SK-N-SH (cell line): ENCODE results near the gene TSBP1. TPM values are rescaled to one million over a fixed set of nuclear protein-coding genes. Genes with fewer than 3 reads are reported as not detected.

Experiments
- CTCF ChIA-PET: fragments of 300-600, 350-600 bp; formaldehyde crosslinking; extraction: SDS; loops from one replicate; lab custom pipeline; 2021; lab: Yijun Ruan, JAX
- POLR2A ChIA-PET: fragments of 350-600 bp; sonication (Branson Sonifier 250); formaldehyde crosslinking; extraction: SDS; loops from one replicate; lab custom pipeline; 2020; ENCODE audit warnings: antibody characterized with exemption, inconsistent platforms; lab: Yijun Ruan, JAX
- DNase-seq: peaks from one replicate; pipeline ENCODE4 v3.0.0; 2012
- H2AFZ ChIP-seq: fragments of 200-600 bp; sonication (generic); 2 replicates; pipeline ENCODE4 v1.8.1; 2016; ENCODE audit warnings: antibody characterized with exemption, mild to moderate bottlenecking, low read depth
- H3F3A ChIP-seq: fragments of 200-600 bp; sonication (generic); replicated peaks from 2 replicates; pipeline ENCODE3; 2016; ENCODE audit warnings: antibody characterized with exemption, mild to moderate bottlenecking; ENCODE audit not compliant: insufficient read depth
- H3K27ac ChIP-seq, 2 experiments: fragments of 200-500 bp in 1 of 2; fragments of 200-600 bp in 1 of 2; sonication (Bioruptor generic) in 1 of 2; sonication (generic), shearing (Covaris generic) in 1 of 2; 2 replicates each; pipeline versions ENCODE4 v1.5.1 to v1.6.1; 2014 to 2016; ENCODE audit warnings: low read depth in 2 of 2, inconsistent platforms in 1 of 2, low read length in 1 of 2, mild to moderate bottlenecking in 1 of 2, mixed read lengths in 1 of 2
- H3K27me3 ChIP-seq: fragments of 200-600 bp; sonication (generic), shearing (Covaris generic); 2 replicates; pipeline ENCODE4 v1.6.1; 2016; ENCODE audit warnings: mixed run types; ENCODE audit not compliant: insufficient read depth
- H3K36me3 ChIP-seq, 2 experiments: fragments of 200-500 bp in 1 of 2; fragments of 200-600 bp in 1 of 2; sonication (Bioruptor generic) in 1 of 2; sonication (generic) in 1 of 2; replicated peaks in 1 of 2; 2 replicates each; pipeline versions ENCODE3 to v1.5.1; 2014 to 2016; ENCODE audit warnings: low read length in 1 of 2, mild to moderate bottlenecking in 1 of 2; ENCODE audit not compliant: insufficient read depth in 2 of 2, control insufficient read depth in 1 of 2
- H3K4me1 ChIP-seq, 2 experiments: fragments of 200-500 bp in 1 of 2; fragments of 200-600 bp in 1 of 2; sonication (Bioruptor generic) in 1 of 2; sonication (generic), shearing (Covaris generic) in 1 of 2; 2 replicates each; pipeline versions ENCODE4 v1.5.1 to v1.6.1; 2014 to 2016; ENCODE audit warnings: low read depth in 1 of 2, low read length in 1 of 2, mixed run types in 1 of 2; ENCODE audit not compliant: insufficient read depth in 2 of 2, control insufficient read depth in 1 of 2
- H3K4me2 ChIP-seq: fragments of 200-600 bp; sonication (generic), shearing (Covaris generic); 2 replicates; pipeline ENCODE4 v1.6.1; 2017; ENCODE audit warnings: mixed run types
- H3K4me3 ChIP-seq, 2 experiments: fragments of 200-500 bp in 1 of 2; fragments of 200-600 bp in 1 of 2; sonication (Bioruptor generic) in 1 of 2; sonication (generic), shearing (Covaris generic) in 1 of 2; 2 replicates each; pipeline versions ENCODE4 v1.5.1 to v1.8.1; 2014 to 2016; ENCODE audit warnings: low read depth in 2 of 2, inconsistent platforms in 1 of 2, low read length in 1 of 2, mild to moderate bottlenecking in 1 of 2, mixed read lengths in 1 of 2, moderate library complexity in 1 of 2
- H3K79me2 ChIP-seq: fragments of 200-600 bp; sonication (generic); 2 replicates; pipeline ENCODE4 v1.8.1; 2017; ENCODE audit warnings: mild to moderate bottlenecking; ENCODE audit not compliant: insufficient read depth
- H3K9ac ChIP-seq: fragments of 200-600 bp; sonication (generic); 2 replicates; pipeline ENCODE4 v1.6.1; 2017; ENCODE audit warnings: mixed run types
- H3K9me2 ChIP-seq: fragments of 200-600 bp; sonication (generic); 2 replicates; pipeline ENCODE4 v1.6.1; 2017; ENCODE audit warnings: mixed run types
- H3K9me3 ChIP-seq: fragments of 200-600 bp; sonication (generic); 2 replicates; pipeline ENCODE4 v1.6.1; 2017; ENCODE audit warnings: mixed run types, mild to moderate bottlenecking, moderate library complexity
- H4K20me1 ChIP-seq: fragments of 200-600 bp; sonication (generic); 2 replicates; pipeline ENCODE4 v1.6.1; 2017; ENCODE audit warnings: mild to moderate bottlenecking, mixed run types; ENCODE audit not compliant: insufficient read depth
- CHD2 ChIP-seq: fragments of 150-350 bp; IDR thresholded peaks from 2 replicates; pipeline ENCODE4 v1.6.1; 2018; ENCODE audit warnings: low read length; ENCODE audit not compliant: partially characterized antibody
- ELF1 ChIP-seq: IDR thresholded peaks from 2 replicates; pipeline ENCODE4 v1.4.0; 2012
- EP300 ChIP-seq, 2 experiments: IDR thresholded peaks; 2 replicates each; pipeline versions ENCODE4 v1.4.0 to v1.6.1; 2012; ENCODE audit warnings: borderline replicate concordance in 1 of 2, low read depth in 1 of 2, low read length in 1 of 2
- EZH2phosphoT487 ChIP-seq: fragments of 200-600 bp; sonication (generic); IDR thresholded peaks from 2 replicates; pipeline ENCODE4 v1.6.1; 2017; ENCODE audit warnings: low read depth, mixed run types, mild to moderate bottlenecking, antibody characterized with exemption, moderate library complexity, borderline replicate concordance
- FOXJ3 ChIP-seq: sonication (generic); formaldehyde crosslinking; IDR thresholded peaks from 2 replicates; pipeline ENCODE4 v1.5.1; 2020; ENCODE audit warnings: mild to moderate bottlenecking, missing genetic modification reagents
- IRF3 ChIP-seq: fragments of 150-350 bp; IDR thresholded peaks from 2 replicates; pipeline ENCODE4 v1.6.1; 2016; ENCODE audit warnings: mild to moderate bottlenecking, low read depth, low read length
- JUND ChIP-seq: IDR thresholded peaks from 2 replicates; pipeline ENCODE4 v1.4.0; 2012
- MEF2A ChIP-seq: IDR thresholded peaks from 2 replicates; pipeline ENCODE4 v1.4.0; 2012; ENCODE audit warnings: low read depth, borderline replicate concordance
- MXI1 ChIP-seq: IDR thresholded peaks from 2 replicates; pipeline ENCODE4 v1.6.1; 2012; ENCODE audit warnings: mild to moderate bottlenecking, low read depth, low read length, improper control_type of control experiment
- NRF1 ChIP-seq: IDR thresholded peaks from 2 replicates; pipeline ENCODE4 v1.6.1; 2012; ENCODE audit warnings: low read depth, mild to moderate bottlenecking, low read length
- RAD21 ChIP-seq: IDR thresholded peaks from 2 replicates; pipeline ENCODE4 v1.6.1; 2012; ENCODE audit warnings: mild to moderate bottlenecking, low read length
- REST ChIP-seq: IDR thresholded peaks from 2 replicates; pipeline ENCODE4 v1.6.1; 2012; ENCODE audit warnings: mild to moderate bottlenecking, low read depth, low read length, moderate library complexity
- RXRA ChIP-seq: IDR thresholded peaks from 2 replicates; pipeline ENCODE4 v1.4.0; 2012; ENCODE audit warnings: low read depth, mild to moderate bottlenecking, borderline replicate concordance
- SMC3 ChIP-seq: IDR thresholded peaks from 2 replicates; pipeline ENCODE4 v1.6.1; 2012; ENCODE audit warnings: low read depth, low read length, improper control_type of control experiment
- TCF12 ChIP-seq: IDR thresholded peaks from 2 replicates; pipeline ENCODE4 v1.4.0; 2012
- TEAD4 ChIP-seq: IDR thresholded peaks from 2 replicates; pipeline ENCODE4 v1.4.0; 2012; ENCODE audit warnings: mild to moderate bottlenecking, borderline replicate concordance; ENCODE audit not compliant: insufficient read depth
- USF1 ChIP-seq: IDR thresholded peaks from 2 replicates; pipeline ENCODE4 v1.4.0; 2012; ENCODE audit warnings: low read depth, borderline replicate concordance
- YY1 ChIP-seq: IDR thresholded peaks from 2 replicates; pipeline ENCODE4 v1.4.0; 2012; ENCODE audit warnings: low read depth, mild to moderate bottlenecking
- WGBS: methylation state at CpG from one replicate; pipeline ENCODE4 v1.1.6; 2017; ENCODE audit warnings: low lambda C conversion rate; 5-methylcytosine and 5-hydroxymethylcytosine counted together
- polyA plus RNA-seq, 3 experiments: library from polyadenylated mRNA; depleted of rRNA; stranded (reverse); fragments of >200 nt; gene quantifications; 2 replicates each; pipeline ENCODE4 v1.2.3, GENCODE V29; 2012
- TF ChIP-seq, protein P1 (sequence below): IDR thresholded peaks from 2 replicates; pipeline ENCODE4 v1.4.0; 2012; ENCODE audit warnings: low read depth
- TF ChIP-seq, protein P2 (sequence below): IDR thresholded peaks from 2 replicates; pipeline ENCODE4; 2012

Gene TSBP1
- polyA plus RNA-seq, 1 of the 3 experiments (the other 2 are of a cell fraction): not detected

GRCh38 chr6:32353348-32353747, 18.4 kb downstream of the TSBP1 start:
- Histone ChIP-seq H3K9me3 (no peaks in the 10 kb centered on the region), H3K27me3 (no peaks in the 10 kb centered on the region; the same call in 1 of the 2 replicates), H3K79me2 (no peaks in the 10 kb centered on the region), H3K4me2 (no peak overlapping the region), H4K20me1 (no peaks in the 10 kb centered on the region), H3K4me3 (no peak overlapping the region), H3K4me1 (no peaks in the 10 kb centered on the region), H2AFZ (no peak overlapping the region), H3K27ac (no peak overlapping the region), H3F3A (no peaks in the 10 kb centered on the region), H3K36me3 (no peaks in the 10 kb centered on the region), H3K9me2 (no peaks in the 10 kb centered on the region; the same call in 1 of the 2 replicates), H3K9ac (no peak overlapping the region)
- WGBS: 5% methylated on average over 2 of the region's 2 CpGs
- POLR2A ChIA-PET: no interaction called here
- CTCF ChIA-PET: no interaction called here
- DNase-seq: no peak
- TF ChIP-seq USF1 (no peak), CHD2 (no peak), REST (no peak), FOXJ3 (CRISPR knock-in tag) (no peak), SMC3 (no peak), TCF12 (no peak), EP300 (IDR thresholded peaks at IDR 0.05; ENCODE audit: borderline replicate concordance in 1 of 2, low read depth in 1 of 2, low read length in 1 of 2) (no peak), MXI1 (no peak), MEF2A (no peak)
- TF ChIP-seq, protein P1, sequence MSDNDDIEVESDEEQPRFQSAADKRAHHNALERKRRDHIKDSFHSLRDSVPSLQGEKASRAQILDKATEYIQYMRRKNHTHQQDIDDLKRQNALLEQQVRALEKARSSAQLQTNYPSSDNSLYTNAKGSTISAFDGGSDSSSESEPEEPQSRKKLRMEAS: no peak

DNA sequence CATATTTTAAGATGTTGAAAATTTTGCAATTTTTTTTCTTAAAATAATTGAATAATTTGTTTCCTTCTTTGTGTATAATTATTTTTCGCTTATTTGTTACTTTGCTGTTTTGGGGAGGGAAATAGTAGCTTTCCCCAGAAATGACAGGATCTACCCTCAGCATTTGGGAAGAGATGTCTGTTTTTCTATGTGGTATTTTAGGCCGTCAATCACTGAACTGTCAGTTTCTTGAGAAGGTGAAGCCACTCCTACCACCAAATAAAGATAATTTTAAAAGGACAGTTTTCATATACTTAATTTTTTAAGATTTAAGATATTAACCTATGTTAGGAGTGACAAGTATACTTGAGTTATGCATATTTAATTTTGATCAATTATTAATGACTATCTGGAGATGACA, 31.5 kb downstream of the TSBP1 start:
- no peak for DNase-seq
- WGBS: 6% methylated on average over 2 of the region's 2 CpGs

More for the DNA sequence above, 31.5 kb downstream of the TSBP1 start:
- H3K79me2 ChIP-seq: no peaks in the 10 kb centered on the region
- CTCF ChIA-PET: no interaction called here
- H3K4me1 ChIP-seq: no peaks in the 10 kb centered on the region
- H2AFZ ChIP-seq: no peak overlapping the region
- H3K9me2 ChIP-seq: no peaks in the 10 kb centered on the region
- H3K4me2 ChIP-seq: no peak overlapping the region
- H3K9ac ChIP-seq: no peak overlapping the region
- no peaks in the 10 kb centered on the region for H3K9me3 ChIP-seq
- H3K4me3 ChIP-seq: no peak overlapping the region
- no peaks in the 10 kb centered on the region for H3K36me3 ChIP-seq
- H3K27ac ChIP-seq: no peak overlapping the region
- TF ChIP-seq, protein P2, sequence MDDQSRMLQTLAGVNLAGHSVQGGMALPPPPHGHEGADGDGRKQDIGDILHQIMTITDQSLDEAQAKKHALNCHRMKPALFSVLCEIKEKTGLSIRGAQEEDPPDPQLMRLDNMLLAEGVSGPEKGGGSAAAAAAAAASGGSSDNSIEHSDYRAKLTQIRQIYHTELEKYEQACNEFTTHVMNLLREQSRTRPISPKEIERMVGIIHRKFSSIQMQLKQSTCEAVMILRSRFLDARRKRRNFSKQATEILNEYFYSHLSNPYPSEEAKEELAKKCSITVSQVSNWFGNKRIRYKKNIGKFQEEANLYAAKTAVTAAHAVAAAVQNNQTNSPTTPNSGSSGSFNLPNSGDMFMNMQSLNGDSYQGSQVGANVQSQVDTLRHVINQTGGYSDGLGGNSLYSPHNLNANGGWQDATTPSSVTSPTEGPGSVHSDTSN: no peak
- TF ChIP-seq RXRA: no peak
- no peak for TF ChIP-seq IRF3
- TF ChIP-seq JUND: no peak
- no peak for TF ChIP-seq NRF1
- TF ChIP-seq RAD21: no peak
- no peak for TF ChIP-seq ELF1
- TF ChIP-seq, protein P1: no peak
- TF ChIP-seq MXI1: no peak
- no peak for TF ChIP-seq EZH2phosphoT487
- no peak for TF ChIP-seq TEAD4
- TF ChIP-seq YY1: no peak
- POLR2A ChIA-PET: no interaction called here
- H3F3A ChIP-seq: no peaks in the 10 kb centered on the region
- H4K20me1 ChIP-seq: no peaks in the 10 kb centered on the region
- H3K27me3 ChIP-seq: peaks cover 7% of the 10 kb centered on the region; the same call in 1 of the 2 replicates
